GM19099 (cell line): ENCODE results near the gene ASNSD1.

ENCODE experiments used
- POLR2A ChIP-seq: IDR thresholded peaks from 3 replicates; pipeline ENCODE4 v1.6.1; 2011; ENCODE audit warnings: low read depth; ENCODE audit not compliant: insufficient read length; ENCODE audit errors: extremely low read depth

Gene ASNSD1

GRCh38 chr2:189719571-189719970 lies 58.3 kb downstream of the ASNSD1 start:
- no peak for TF ChIP-seq POLR2A
